ENCODE measurements around the gene PLB1. TPM values are rescaled to one million over a fixed set of nuclear protein-coding genes. Genes with fewer than 3 reads are reported as not detected.

The PLB1 gene
- total RNA-seq, 2 experiments from 2014 or later = 0.25 to 0.50 TPM

- Mint-ChIP-seq H3K27ac (no peak overlapping the region), H3K9me3 (no peaks in the 10 kb centered on the region), H3K36me3 (ENCODE audit: low read depth) (no peaks in the 10 kb centered on the region), H3K4me1 (ENCODE audit: low read depth) (peaks cover 52% of the 10 kb centered on the region), H3K4me3 (no peak overlapping the region), H3K27me3 (no peaks in the 10 kb centered on the region)
- ChIA-PET POLR2A (no interaction called here), CTCF (no interaction called here)
- intact Hi-C loops (cut with micrococcal nuclease) = loop anchor here (5.0 to 10.0 kb wide), 2 partner anchors 696 to 749 kb away; no protein-coding TSS in a partner anchor
- ATAC-seq = no peak
- DNase-seq = no peak
- TF ChIP-seq, protein P1, sequence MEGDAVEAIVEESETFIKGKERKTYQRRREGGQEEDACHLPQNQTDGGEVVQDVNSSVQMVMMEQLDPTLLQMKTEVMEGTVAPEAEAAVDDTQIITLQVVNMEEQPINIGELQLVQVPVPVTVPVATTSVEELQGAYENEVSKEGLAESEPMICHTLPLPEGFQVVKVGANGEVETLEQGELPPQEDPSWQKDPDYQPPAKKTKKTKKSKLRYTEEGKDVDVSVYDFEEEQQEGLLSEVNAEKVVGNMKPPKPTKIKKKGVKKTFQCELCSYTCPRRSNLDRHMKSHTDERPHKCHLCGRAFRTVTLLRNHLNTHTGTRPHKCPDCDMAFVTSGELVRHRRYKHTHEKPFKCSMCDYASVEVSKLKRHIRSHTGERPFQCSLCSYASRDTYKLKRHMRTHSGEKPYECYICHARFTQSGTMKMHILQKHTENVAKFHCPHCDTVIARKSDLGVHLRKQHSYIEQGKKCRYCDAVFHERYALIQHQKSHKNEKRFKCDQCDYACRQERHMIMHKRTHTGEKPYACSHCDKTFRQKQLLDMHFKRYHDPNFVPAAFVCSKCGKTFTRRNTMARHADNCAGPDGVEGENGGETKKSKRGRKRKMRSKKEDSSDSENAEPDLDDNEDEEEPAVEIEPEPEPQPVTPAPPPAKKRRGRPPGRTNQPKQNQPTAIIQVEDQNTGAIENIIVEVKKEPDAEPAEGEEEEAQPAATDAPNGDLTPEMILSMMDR (IDR thresholded peaks at IDR 0.05) = no peak
Measured at GRCh38 chr2:28450901-28451565, 44.8 kb upstream of the PLB1 start.

DNA sequence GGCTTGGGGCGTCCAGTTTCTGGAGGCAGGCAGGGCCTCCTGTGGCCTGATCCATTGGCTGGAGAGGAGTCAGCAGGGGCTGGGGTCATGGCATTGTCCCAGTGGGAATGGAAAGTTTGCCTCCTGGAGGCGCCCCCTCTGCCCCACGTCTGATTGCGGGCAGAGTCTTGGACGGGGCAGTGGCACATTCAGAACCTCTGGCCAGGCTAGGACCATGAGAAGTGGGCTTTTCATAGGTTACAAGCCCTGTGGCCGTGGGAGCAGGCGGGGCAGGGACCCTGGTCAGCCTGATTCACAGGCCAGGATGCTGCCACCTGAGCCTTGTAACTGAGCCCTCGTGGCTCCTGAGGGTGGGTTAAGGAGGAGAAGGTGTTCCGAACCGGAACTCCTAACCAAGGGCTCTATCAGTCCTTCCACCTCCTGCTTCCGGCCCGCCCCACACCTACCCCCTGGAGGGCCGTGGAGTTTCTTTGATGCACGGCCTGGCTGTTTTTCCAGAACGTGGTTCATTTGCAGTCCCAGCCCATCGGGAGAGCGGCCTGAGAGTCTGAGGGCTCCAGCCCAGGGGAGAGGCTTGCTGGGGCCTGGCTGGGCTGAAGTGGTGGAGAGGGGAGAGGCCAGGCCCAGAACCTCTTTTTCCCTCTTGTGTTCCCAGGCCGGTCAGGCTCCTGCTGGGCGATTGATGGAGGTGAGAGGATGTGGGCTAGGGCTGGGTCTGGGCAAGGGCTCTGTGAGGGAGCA is 43.9 kb upstream of the PLB1 start:
- DNase-seq (no peak), ATAC-seq (no peak)
- POLR2A ChIA-PET = interaction anchor here (1.0 kb wide), 1 partner anchor 59 kb away, joined by 3 read pairs; the partner anchor contains the start of gene FOSL2
- Mint-ChIP-seq H3K4me3 (no peak overlapping the region), H3K27ac (no peak overlapping the region), H3K9me3 (no peaks in the 10 kb centered on the region), H3K4me1 (ENCODE audit: low read depth) (peaks cover 45% of the 10 kb centered on the region), H3K27me3 (no peaks in the 10 kb centered on the region), H3K36me3 (ENCODE audit: low read depth) (no peaks in the 10 kb centered on the region)
- intact Hi-C loops (cut with micrococcal nuclease) = loop anchor here (5.0 to 10.0 kb wide), 2 partner anchors 697 to 750 kb away; no protein-coding TSS in a partner anchor
- CTCF ChIA-PET = interaction anchor here (0.7 to 1.7 kb wide), 11 partner anchors 8 to 762 kb away, joined by 3 to 14 read pairs (median 4); no protein-coding TSS in a partner anchor
- TF ChIP-seq, protein P1 (IDR thresholded peaks at IDR 0.05) = no peak

- H3K9me3 Mint-ChIP-seq = no peaks in the 10 kb centered on the region
- POLR2A ChIA-PET = interaction anchor here (1.0 to 1.1 kb wide), 2 partner anchors 45 to 60 kb away, joined by 3 read pairs; partner anchors contain the start of gene FOSL2
- H3K27ac Mint-ChIP-seq = no peak overlapping the region
- no peak overlapping the region for H3K4me3 Mint-ChIP-seq
- TF ChIP-seq, protein P1 (IDR thresholded peaks at IDR 0.05) = peak; percentile 96
- intact Hi-C loops (cut with micrococcal nuclease) = loop anchor here (5.0 to 10.0 kb wide), 2 partner anchors 698 to 750 kb away; no protein-coding TSS in a partner anchor
- ATAC-seq (peak; percentile 72), DNase-seq (peak; percentile 91)
- no peaks in the 10 kb centered on the region for H3K36me3 Mint-ChIP-seq (ENCODE audit: low read depth)
- no peaks in the 10 kb centered on the region for H3K27me3 Mint-ChIP-seq
- peaks cover 41% of the 10 kb centered on the region for H3K4me1 Mint-ChIP-seq (ENCODE audit: low read depth)
- CTCF ChIA-PET = interaction anchor here (0.7 to 1.7 kb wide), 19 partner anchors 9 to 763 kb away, joined by 3 to 14 read pairs (median 3); partner anchors contain the start of gene FOSL2
Measured at GRCh38 chr2:28452534-28453081, 43.3 kb upstream of the PLB1 start.

DNA sequence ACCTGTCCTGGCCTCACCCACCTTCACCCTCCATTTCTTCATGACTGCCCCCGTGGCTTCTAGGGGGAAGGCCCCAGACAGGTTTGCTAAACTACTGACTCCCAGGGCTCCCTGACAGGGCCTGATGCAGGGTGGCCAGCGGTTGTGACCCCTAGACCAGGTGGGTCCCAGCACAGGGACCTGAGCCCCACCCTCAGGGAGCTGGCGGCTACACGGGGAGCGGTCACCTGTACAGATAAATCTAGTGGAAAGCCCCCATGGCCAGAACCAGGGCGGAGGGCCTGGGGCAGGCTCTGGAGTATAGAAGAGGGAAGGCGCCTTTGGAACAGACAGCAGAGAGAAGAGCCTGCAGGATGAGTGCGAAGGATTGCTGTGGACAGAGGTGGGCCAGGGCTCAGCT is 42.5 kb upstream of the PLB1 start:
- intact Hi-C loops (cut with micrococcal nuclease) = loop anchor here (5.0 to 10.0 kb wide), 2 partner anchors 699 to 751 kb away; no protein-coding TSS in a partner anchor
- DNase-seq = no peak
- ATAC-seq = no peak
- Mint-ChIP-seq H3K9me3 (no peaks in the 10 kb centered on the region), H3K36me3 (ENCODE audit: low read depth) (no peaks in the 10 kb centered on the region), H3K27ac (no peak overlapping the region), H3K4me3 (no peak overlapping the region), H3K4me1 (ENCODE audit: low read depth) (peaks cover 34% of the 10 kb centered on the region), H3K27me3 (no peaks in the 10 kb centered on the region)
- ChIA-PET POLR2A (interaction anchor here (1.1 kb wide), 1 partner anchor 46 kb away, joined by 3 read pairs; no protein-coding TSS in a partner anchor), CTCF (interaction anchor here (0.7 to 1.7 kb wide), 16 partner anchors 9 to 739 kb away, joined by 3 to 14 read pairs (median 4); partner anchors contain the start of gene FOSL2)
- TF ChIP-seq, protein P1 (IDR thresholded peaks at IDR 0.05) = no peak
